Thoracic aorta (tissue), 2 donors: ENCODE measurements around the gene TPRN. TPM values are rescaled to one million over a fixed set of nuclear protein-coding genes. Genes with fewer than 3 reads are reported as not detected.

Source experiments
- ATAC-seq: fragments of 150-250 bp; one replicate; pipeline ENCODE4 v1.8.0; 2017; ENCODE audit warnings: low read depth; ENCODE audit not compliant: insufficient number of reproducible peaks, low FRiP score
- DNase-seq: peaks from one replicate; pipeline ENCODE4 v3.0.0-alpha.2; 2020; ENCODE audit warnings: low spot score
- H3K27ac ChIP-seq, 2 donors: fragments of 200-600 bp; sonication (generic); 1 replicate in 1 of 2; 2 replicates in 1 of 2; pipeline ENCODE4 v1.5.1; 2016; ENCODE audit warnings: mild to moderate bottlenecking in 2 of 2, moderate library complexity in 2 of 2
- H3K27me3 ChIP-seq: fragments of 200-600 bp; sonication (generic); replicated peaks from 2 replicates; pipeline ENCODE4 v1.6.0; 2016; ENCODE audit warnings: mild to moderate bottlenecking; ENCODE audit not compliant: insufficient read depth
- H3K36me3 ChIP-seq: fragments of 200-600 bp; sonication (generic); one replicate; pipeline ENCODE4 v1.5.1; 2016
- H3K4me1 ChIP-seq, 2 donors: fragments of 200-600 bp; sonication (generic); 1 replicate in 1 of 2; 2 replicates in 1 of 2; pipeline versions ENCODE4 v1.5.1 to v1.6.0; 2016; ENCODE audit warnings: low read depth in 2 of 2, mild to moderate bottlenecking in 1 of 2; ENCODE audit not compliant: control insufficient read depth in 1 of 2
- H3K4me3 ChIP-seq: fragments of 200-600 bp; sonication (generic); 2 replicates; pipeline ENCODE4 v1.5.1; 2016; ENCODE audit warnings: mild to moderate bottlenecking
- H3K9me3 ChIP-seq: fragments of 200-600 bp; sonication (generic); 2 replicates; pipeline ENCODE4 v1.5.1; 2016
- CTCF ChIP-seq: fragments of 200-600 bp; sonication (generic); IDR thresholded peaks from one replicate; pipeline ENCODE4 v1.5.1; 2019; ENCODE audit warnings: antibody characterized with exemption
- total RNA-seq, 2 donors: library from RNA; depleted of rRNA; stranded (reverse); fragments of >200 nt; gene quantifications; one replicate each; pipeline versions ENCODE4 v1.1.0 to v1.2.3, GENCODE V29; 2016

The TPRN gene
- total RNA-seq, 2 donors from 2014 or later, result 4.7 to 5.6 TPM

- Histone ChIP-seq H3K4me3 (no peak overlapping the region), H3K27ac (no peak overlapping the region), H3K9me3 (no peaks in the 10 kb centered on the region), H3K27me3 (no peaks in the 10 kb centered on the region), H3K4me1 (peaks cover 18 to 21% of the 10 kb centered on the region in 2 donors), H3K36me3 (peaks cover 59% of the 10 kb centered on the region)
- DNase-seq, result no peak
- TF ChIP-seq CTCF, result no peak
- no peak for ATAC-seq
Measured at GRCh38 chr9:137183980-137184595, 16.5 kb downstream of the TPRN start.

GRCh38 chr9:137182836-137183235 is 17.7 kb downstream of the TPRN start:
- Histone ChIP-seq H3K9me3 (no peaks in the 10 kb centered on the region), H3K27ac (no peak overlapping the region), H3K4me3 (no peak overlapping the region), H3K4me1 (peaks cover 18 to 21% of the 10 kb centered on the region in 2 donors), H3K27me3 (no peaks in the 10 kb centered on the region), H3K36me3 (peaks cover 59% of the 10 kb centered on the region)
- DNase-seq (no peak), ATAC-seq (no peak)
- no peak for TF ChIP-seq CTCF

GRCh38 chr9:137181680-137182079 is 18.9 kb downstream of the TPRN start:
- DNase-seq (no peak), ATAC-seq (no peak)
- no peak overlapping the region for H3K27ac ChIP-seq
- no peak for TF ChIP-seq CTCF
- no peaks in the 10 kb centered on the region for H3K9me3 ChIP-seq
- no peaks in the 10 kb centered on the region for H3K27me3 ChIP-seq
- H3K4me3 ChIP-seq, result no peak overlapping the region
- H3K4me1 ChIP-seq, result peaks cover 7 to 9% of the 10 kb centered on the region in 2 donors
- H3K36me3 ChIP-seq, result peaks cover 59% of the 10 kb centered on the region

GRCh38 chr9:137180491-137180890 is 20.1 kb downstream of the TPRN start:
- no peaks in the 10 kb centered on the region for H3K4me1 ChIP-seq
- peaks cover 55% of the 10 kb centered on the region for H3K36me3 ChIP-seq
- TF ChIP-seq CTCF, result no peak
- ATAC-seq (no peak), DNase-seq (no peak)
- no peaks in the 10 kb centered on the region for H3K9me3 ChIP-seq
- H3K4me3 ChIP-seq, result no peak overlapping the region
- H3K27ac ChIP-seq, result no peak overlapping the region
- no peaks in the 10 kb centered on the region for H3K27me3 ChIP-seq

- Histone ChIP-seq H3K36me3 (peaks cover 55% of the 10 kb centered on the region), H3K27ac (no peak overlapping the region), H3K9me3 (no peaks in the 10 kb centered on the region), H3K4me3 (no peak overlapping the region), H3K4me1 (no peaks in the 10 kb centered on the region), H3K27me3 (no peaks in the 10 kb centered on the region)
- no peak for TF ChIP-seq CTCF
- ATAC-seq (no peak), DNase-seq (no peak)
Measured at GRCh38 chr9:137179761-137180160, 20.8 kb downstream of the TPRN start.
